HEK293T (cell line): ENCODE results near the gene PRDM16.

Experiments
- ARNT ChIP-seq: fragments of 450-650 bp; IDR thresholded peaks from 2 replicates; pipeline ENCODE4 v1.6.1; 2017; ENCODE audit warnings: mild to moderate bottlenecking
- CTBP1 ChIP-seq: fragments of 450-650 bp; IDR thresholded peaks from 2 replicates; pipeline ENCODE4 v1.6.1; 2016; ENCODE audit warnings: borderline replicate concordance
- LEF1 ChIP-seq: fragments of 450-650 bp; IDR thresholded peaks from 2 replicates; pipeline ENCODE4 v1.6.1; 2017; ENCODE audit warnings: mild to moderate bottlenecking, borderline replicate concordance
- NFRKB ChIP-seq: fragments of 450-650 bp; IDR thresholded peaks from 2 replicates; pipeline ENCODE4 v1.6.1; 2016; ENCODE audit warnings: mild to moderate bottlenecking, moderate library complexity
- PKNOX1 ChIP-seq: fragments of 450-650 bp; IDR thresholded peaks from 2 replicates; pipeline ENCODE4 v1.6.1; 2016
- SP1 ChIP-seq: fragments of 450-650 bp; IDR thresholded peaks from 2 replicates; pipeline ENCODE4 v1.6.1; 2017
- SUZ12 ChIP-seq: fragments of 450-650 bp; IDR thresholded peaks from 2 replicates; pipeline ENCODE4 v1.6.1; 2016; ENCODE audit warnings: mild to moderate bottlenecking
- ZNF384 ChIP-seq: fragments of 450-650 bp; IDR thresholded peaks from 2 replicates; pipeline ENCODE4 v1.6.1; 2016

GRCh38 chr1:3295846-3296245 is 226.8 kb downstream of the PRDM16 start:
- TF ChIP-seq SUZ12, result no peak
- TF ChIP-seq ARNT, result no peak
- TF ChIP-seq PKNOX1, result no peak
- TF ChIP-seq LEF1, result no peak
- no peak for TF ChIP-seq SP1
- no peak for TF ChIP-seq NFRKB
- no peak for TF ChIP-seq ZNF384
- TF ChIP-seq CTBP1, result no peak
